HG03442 (cell line): ENCODE data around the gene MBD2.

Source experiments
- ATAC-seq: cut with Tn5 transposase; IDR thresholded peaks from one replicate; pipeline ENCODE4 v1.9.1; 2021; ENCODE audit warnings: mild to moderate bottlenecking, moderate library complexity; ENCODE audit not compliant: unreplicated experiment

MBD2 gene

DNA sequence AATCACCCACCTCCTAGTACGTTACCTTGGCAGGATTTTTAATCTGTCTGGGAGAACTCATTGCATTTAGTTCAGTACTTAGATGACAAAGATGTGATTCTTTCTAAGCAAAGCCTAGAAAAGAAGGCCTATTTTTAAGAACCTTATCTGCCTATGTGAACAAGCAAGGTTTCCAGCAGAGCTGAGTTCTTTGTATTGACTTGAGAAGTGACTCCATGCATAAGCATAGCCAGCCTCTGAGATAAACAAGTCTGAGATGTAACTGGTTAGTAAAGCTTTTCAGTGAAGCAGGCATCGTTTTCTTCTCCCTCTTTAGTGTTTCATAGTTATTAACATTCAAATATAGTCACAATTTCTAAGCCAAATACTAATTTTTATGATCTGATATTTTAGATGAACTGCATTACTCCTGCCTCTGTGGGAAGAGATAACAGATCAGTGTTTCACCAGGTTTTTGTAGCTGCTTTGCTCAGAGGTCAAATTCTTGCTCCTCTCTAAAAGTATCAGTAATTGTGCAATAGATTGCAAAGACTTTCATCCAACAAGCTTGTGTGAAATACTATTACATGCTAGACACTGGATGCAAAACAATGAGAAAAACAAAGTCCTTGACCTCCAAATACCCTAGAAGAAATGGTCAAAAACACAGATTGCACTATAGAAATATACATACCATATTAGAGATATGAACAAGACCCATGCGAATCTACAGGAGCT lies 107.8 kb downstream of the MBD2 start:
- no peak for ATAC-seq

GRCh38 chr18:54112356-54112755 lies 112.1 kb downstream of the MBD2 start:
- no peak for ATAC-seq

- ATAC-seq = no peak
Observed at GRCh38 chr18:54109131-54109683, 115.3 kb downstream of the MBD2 start.

GRCh38 chr18:54102123-54102522 lies 122.3 kb downstream of the MBD2 start:
- no peak for ATAC-seq
